IPS-20b (cell line): ENCODE results near the gene POLD2.
A peak's percentile ranks its signal among the peaks of the same experiment; 100 is the strongest.
"Not testable (repeated sequence)": the region's sequence is repeated elsewhere in the genome, so short reads cannot be mapped to it uniquely, and the experiment has no call there.

Source experiments
- H3K27ac ChIP-seq: one replicate; pipeline ENCODE4 v1.5.1; 2013; ENCODE audit warnings: low read length
- H3K27me3 ChIP-seq: 2 replicates; pipeline ENCODE4 v1.6.1; 2013; ENCODE audit warnings: mild to moderate bottlenecking, low read length, inconsistent platforms; ENCODE audit not compliant: insufficient read depth
- H3K36me3 ChIP-seq: 2 replicates; pipeline ENCODE4 v1.6.1; 2013; ENCODE audit warnings: low read depth, mild to moderate bottlenecking, inconsistent platforms, low read length, moderate library complexity; ENCODE audit not compliant: insufficient read depth
- H3K4me1 ChIP-seq: 2 replicates; pipeline ENCODE4 v1.6.1; 2013; ENCODE audit warnings: mild to moderate bottlenecking, control low read depth, inconsistent platforms, low read length, moderate library complexity; ENCODE audit not compliant: insufficient read depth
- H3K4me3 ChIP-seq: 2 replicates; pipeline ENCODE4 v1.5.1; 2013; ENCODE audit warnings: mild to moderate bottlenecking, low read length, inconsistent platforms
- H3K9ac ChIP-seq: 2 replicates; pipeline ENCODE4 v1.6.1; 2013; ENCODE audit warnings: low read depth, mild to moderate bottlenecking, inconsistent platforms, low read length, moderate library complexity
- H3K9me3 ChIP-seq: 2 replicates; pipeline ENCODE4 v1.6.1; 2013; ENCODE audit warnings: mild to moderate bottlenecking, low read depth, low read length, inconsistent platforms; ENCODE audit not compliant: insufficient read depth

POLD2 gene

GRCh38 chr7:44128721-44129582, 5.6 kb upstream of the POLD2 start:
- Histone ChIP-seq H3K27ac (no peak overlapping the region), H3K9ac (no peak overlapping the region), H3K36me3 (no peaks in the 10 kb centered on the region), H3K9me3 (no peaks in the 10 kb centered on the region), H3K4me3 (no peak overlapping the region), H3K27me3 (peaks cover 14% of the 10 kb centered on the region; the same call in 1 of the 2 replicates), H3K4me1 (peaks cover 4% of the 10 kb centered on the region; the same call in 1 of the 2 replicates)

GRCh38 chr7:44127161-44127560, 3.8 kb upstream of the POLD2 start:
- Histone ChIP-seq H3K4me1 (no peaks in the 10 kb centered on the region), H3K27me3 (peaks cover 11% of the 10 kb centered on the region; the same call in 1 of the 2 replicates), H3K4me3 (no peak overlapping the region), H3K9me3 (no peaks in the 10 kb centered on the region), H3K27ac (no peak overlapping the region), H3K36me3 (no peaks in the 10 kb centered on the region), H3K9ac (no peak overlapping the region)

GRCh38 chr7:44126574-44126973, 3.2 kb upstream of the POLD2 start:
- H3K4me3 ChIP-seq, H3K9ac ChIP-seq, H3K27me3 ChIP-seq, H3K36me3 ChIP-seq, H3K4me1 ChIP-seq, H3K9me3 ChIP-seq, H3K27ac ChIP-seq: not testable (repeated sequence)

GRCh38 chr7:44124822-44125202, 1.5 kb upstream of the POLD2 start:
- Histone ChIP-seq H3K4me1 (no peaks in the 10 kb centered on the region), H3K4me3 (no peak overlapping the region), H3K36me3 (peaks cover 22% of the 10 kb centered on the region), H3K9ac (no peak overlapping the region), H3K27ac (no peak overlapping the region), H3K27me3 (peaks cover 8% of the 10 kb centered on the region; the same call in 1 of the 2 replicates), H3K9me3 (no peaks in the 10 kb centered on the region)

- Histone ChIP-seq H3K27ac (no peak overlapping the region), H3K27me3 (peaks cover 8% of the 10 kb centered on the region; the same call in 1 of the 2 replicates), H3K4me1 (no peaks in the 10 kb centered on the region), H3K9ac (peak overlapping the region; percentile 85; the same call in 1 of the 2 replicates), H3K36me3 (peaks cover 43% of the 10 kb centered on the region), H3K4me3 (peak overlapping the region; percentile 77), H3K9me3 (no peaks in the 10 kb centered on the region)
Observed at GRCh38 chr7:44122529-44122928, 819 bp downstream of the POLD2 start.

GRCh38 chr7:44121761-44122420, 1.5 kb downstream of the POLD2 start:
- H3K9ac ChIP-seq = no peak overlapping the region
- H3K27ac ChIP-seq = no peak overlapping the region
- peak overlapping the region; percentile 77; the same call in 1 of the 2 replicates for H3K4me3 ChIP-seq

GRCh38 chr7:44120395-44120794, 3.0 kb downstream of the POLD2 start:
- Histone ChIP-seq H3K4me3 (no peak overlapping the region), H3K36me3 (peaks cover 63% of the 10 kb centered on the region), H3K27ac (no peak overlapping the region), H3K4me1 (no peaks in the 10 kb centered on the region), H3K9ac (no peak overlapping the region), H3K27me3 (peaks cover 7% of the 10 kb centered on the region; the same call in 1 of the 2 replicates), H3K9me3 (no peaks in the 10 kb centered on the region)

More at GRCh38 chr7:44121761-44122420, 1.5 kb downstream of the POLD2 start:
- H3K36me3 ChIP-seq = peaks cover 49% of the 10 kb centered on the region
- H3K27me3 ChIP-seq = peaks cover 8% of the 10 kb centered on the region; the same call in 1 of the 2 replicates
- no peaks in the 10 kb centered on the region for H3K4me1 ChIP-seq
- H3K9me3 ChIP-seq = no peaks in the 10 kb centered on the region

GRCh38 chr7:44119829-44120380, 3.4 kb downstream of the POLD2 start:
- Histone ChIP-seq H3K4me1 (no peaks in the 10 kb centered on the region), H3K9me3 (no peaks in the 10 kb centered on the region), H3K27ac (no peak overlapping the region), H3K27me3 (peaks cover 2% of the 10 kb centered on the region; the same call in 1 of the 2 replicates), H3K9ac (no peak overlapping the region), H3K4me3 (no peak overlapping the region), H3K36me3 (peaks cover 68% of the 10 kb centered on the region)

GRCh38 chr7:44117801-44118429, 5.4 kb downstream of the POLD2 start:
- Histone ChIP-seq H3K27ac (no peak overlapping the region), H3K4me3 (no peak overlapping the region), H3K9me3 (no peaks in the 10 kb centered on the region), H3K9ac (no peak overlapping the region), H3K36me3 (peaks cover 79% of the 10 kb centered on the region), H3K27me3 (no peaks in the 10 kb centered on the region), H3K4me1 (no peaks in the 10 kb centered on the region)

- no peak overlapping the region for H3K9ac ChIP-seq
- no peaks in the 10 kb centered on the region for H3K9me3 ChIP-seq
- no peaks in the 10 kb centered on the region for H3K4me1 ChIP-seq
- H3K27me3 ChIP-seq = no peaks in the 10 kb centered on the region
- peaks cover 79% of the 10 kb centered on the region for H3K36me3 ChIP-seq
- H3K27ac ChIP-seq = no peak overlapping the region
- H3K4me3 ChIP-seq = no peak overlapping the region
Observed at GRCh38 chr7:44116789-44117666, 6.3 kb downstream of the POLD2 start.
